IPS DF 4.7 (cell line): ENCODE results near the gene NELFA.

Source experiments
- DNase-seq: peaks from one replicate; pipeline ENCODE4 v3.0.0-alpha.2; 2013; ENCODE audit warnings: low spot score; ENCODE audit errors: extremely low read depth

The NELFA gene

DNA sequence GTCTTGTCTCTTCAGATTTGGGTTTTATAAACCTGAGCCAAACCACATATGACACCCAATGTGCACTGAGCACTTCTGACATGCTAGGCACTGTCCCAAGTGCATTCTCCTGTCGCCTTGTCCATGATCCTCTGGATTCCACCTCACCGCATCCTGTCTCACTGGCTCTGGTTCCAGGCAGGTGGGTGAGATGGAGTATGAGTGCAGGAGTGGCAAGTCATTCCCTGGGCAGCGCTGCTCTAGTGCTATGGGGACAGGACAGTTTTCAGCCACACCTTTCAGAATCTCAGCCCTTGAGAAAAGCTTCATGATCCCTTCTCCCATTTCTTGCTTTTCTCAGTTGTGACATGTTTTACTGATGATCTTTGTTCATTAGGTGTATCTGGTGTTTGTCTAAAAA, 71.2 kb downstream of the NELFA start:
- no peak for DNase-seq

DNA sequence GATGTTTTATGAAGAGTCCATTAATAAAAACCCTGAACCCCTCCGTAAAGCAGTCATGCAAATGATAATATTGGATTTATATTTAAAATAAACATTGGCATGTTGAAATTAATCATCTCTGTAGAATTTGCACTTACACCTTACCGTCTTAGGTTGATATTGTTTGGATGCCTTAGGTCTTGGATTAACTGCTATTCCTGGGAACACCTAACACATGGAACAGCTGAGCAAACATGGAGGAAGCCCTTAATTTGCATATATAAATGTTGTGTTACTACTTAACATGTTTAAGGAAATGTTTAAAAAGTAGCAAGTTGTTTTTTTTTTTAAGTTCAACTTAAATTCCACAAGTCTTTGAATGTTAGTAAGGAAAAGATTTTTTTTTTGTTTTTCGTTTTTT, 75.1 kb downstream of the NELFA start:
- DNase-seq = no peak

DNA sequence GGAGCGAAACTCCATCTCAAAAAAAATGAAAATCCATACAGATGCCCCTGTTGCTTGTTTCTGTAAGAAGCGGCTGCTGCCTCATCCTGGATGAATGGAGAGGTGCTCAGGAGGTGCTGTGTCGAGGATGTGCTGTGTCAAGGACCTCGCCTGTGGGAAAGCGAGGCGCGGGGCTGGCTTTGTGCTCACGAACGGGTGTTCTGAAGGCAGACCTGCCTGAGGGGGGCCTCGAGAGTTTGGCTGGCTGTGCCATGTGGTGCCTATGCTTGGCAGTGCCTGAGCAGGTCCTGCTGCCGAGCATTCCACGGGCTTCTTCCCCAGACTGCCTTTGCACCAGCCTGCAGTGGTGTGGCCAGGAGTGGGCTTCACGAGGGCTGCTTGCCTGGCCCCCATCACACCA, 76.0 kb downstream of the NELFA start:
- no peak for DNase-seq
